GM11168 (cell line): ENCODE measurements around the gene MIA3.
"Not testable (repeated sequence)": the region's sequence is repeated elsewhere in the genome, so short reads cannot be mapped to it uniquely, and the experiment has no call there.

Experiments
- in situ Hi-C: fragments of 300-500 bp; cut with MboI; formaldehyde crosslinking; loops from one replicate; pipeline ENCODE4 v1.12.0; 2022; ENCODE audit warnings: low sequenced_read_pairs; ENCODE audit not compliant: unreplicated experiment

The MIA3 gene

DNA sequence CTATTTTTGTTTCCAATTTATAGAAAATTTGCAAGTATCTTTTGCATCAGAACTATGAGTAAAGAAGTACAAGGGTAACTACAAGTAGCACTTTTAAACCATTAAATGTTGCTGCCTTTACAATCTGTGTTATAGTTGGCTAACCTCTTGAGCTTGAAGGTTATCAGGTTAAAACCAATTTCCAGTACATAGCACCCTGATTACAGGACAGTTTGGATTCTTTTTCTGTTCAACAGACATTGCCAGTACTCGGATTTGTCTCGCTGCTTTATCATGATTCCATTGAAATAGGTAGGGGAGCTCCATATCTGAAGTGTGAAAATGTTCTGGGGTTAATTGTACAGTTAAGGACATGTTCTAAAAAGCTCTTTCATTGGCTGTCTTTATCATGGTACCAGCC, 40.0 kb downstream of the MIA3 start:
- in situ Hi-C loops = no loop called here

DNA sequence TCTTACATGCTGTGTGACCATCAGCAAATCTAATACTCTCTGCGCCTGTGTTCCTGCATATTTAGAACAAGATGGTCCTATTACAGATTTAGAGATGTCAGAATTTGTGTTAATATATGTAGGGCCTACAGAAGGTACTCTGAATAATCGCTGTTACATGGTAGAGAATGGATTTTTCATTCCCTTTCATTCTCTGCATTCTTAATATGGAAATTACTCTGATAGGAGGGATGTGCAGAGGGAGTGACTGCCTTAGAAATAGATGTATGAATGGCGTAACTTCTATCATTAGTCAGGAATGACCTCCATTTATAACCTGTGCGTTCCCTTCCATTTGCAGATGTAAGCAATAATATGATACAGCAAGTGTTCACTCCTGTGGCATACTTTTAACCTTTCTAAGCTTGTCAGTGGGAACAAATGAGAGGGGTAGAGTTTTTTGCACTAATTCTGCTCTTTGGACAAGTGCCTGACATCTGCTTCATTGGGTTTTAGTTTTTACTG, 45.6 kb downstream of the MIA3 start:
- in situ Hi-C loops = no loop called here

DNA sequence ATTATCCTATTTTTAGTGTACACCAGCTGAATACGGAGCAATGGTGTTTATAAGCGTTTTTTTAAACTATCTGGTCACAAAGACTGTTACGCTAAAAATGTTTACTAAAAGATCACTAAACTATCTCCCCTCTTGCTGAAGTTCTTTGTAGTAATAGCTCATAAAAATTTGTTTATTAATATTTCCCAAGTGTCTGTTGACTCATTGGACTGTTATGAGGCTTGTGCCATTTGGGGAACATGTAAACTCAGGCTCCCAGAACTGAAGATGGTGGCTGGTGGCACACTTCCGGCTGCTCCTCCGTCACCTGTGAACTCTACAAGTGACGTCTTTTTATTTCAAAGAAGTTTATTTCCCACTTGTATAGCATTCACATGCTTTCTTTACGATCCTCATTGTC, 48.1 kb downstream of the MIA3 start:
- in situ Hi-C loops = no loop called here

DNA sequence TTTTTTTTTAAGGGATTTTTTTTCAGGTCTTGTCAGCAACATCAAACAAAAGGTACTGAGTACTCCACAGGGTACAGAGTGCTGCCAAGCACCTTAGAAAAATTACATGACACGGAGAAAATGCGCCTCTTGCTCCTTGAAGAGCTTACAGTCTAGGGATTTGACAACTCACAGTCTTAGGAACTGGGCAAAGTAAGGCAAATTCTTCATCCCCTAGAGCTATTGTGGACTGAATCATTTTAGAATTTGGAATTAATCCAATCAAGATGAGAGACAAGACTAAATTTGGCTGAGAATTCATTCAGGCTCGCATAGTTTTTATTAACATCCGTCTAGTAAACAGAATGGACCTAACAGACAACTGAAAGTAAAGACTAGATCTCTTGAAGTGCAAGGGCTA, 50.3 kb downstream of the MIA3 start:
- in situ Hi-C loops = not testable (repeated sequence)

DNA sequence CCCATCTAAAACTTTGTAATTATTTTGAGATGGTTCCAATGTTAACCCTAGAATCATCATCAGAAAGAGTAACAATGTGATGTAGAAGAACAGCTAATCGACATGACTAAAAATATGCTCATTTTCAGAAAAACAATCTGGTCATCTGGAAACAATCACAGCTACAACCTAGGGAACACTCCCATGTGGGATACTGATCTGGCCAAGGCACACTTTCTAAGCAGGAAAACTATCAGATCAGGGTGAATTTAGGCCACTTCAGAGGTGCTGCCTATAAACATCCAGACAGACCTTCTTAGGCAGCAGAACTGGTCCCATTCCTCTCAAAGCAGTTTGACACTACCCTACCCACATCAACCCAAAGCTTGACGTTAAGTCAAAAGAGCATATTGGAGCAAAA, 51.2 kb downstream of the MIA3 start:
- in situ Hi-C loops = not testable (repeated sequence)

DNA sequence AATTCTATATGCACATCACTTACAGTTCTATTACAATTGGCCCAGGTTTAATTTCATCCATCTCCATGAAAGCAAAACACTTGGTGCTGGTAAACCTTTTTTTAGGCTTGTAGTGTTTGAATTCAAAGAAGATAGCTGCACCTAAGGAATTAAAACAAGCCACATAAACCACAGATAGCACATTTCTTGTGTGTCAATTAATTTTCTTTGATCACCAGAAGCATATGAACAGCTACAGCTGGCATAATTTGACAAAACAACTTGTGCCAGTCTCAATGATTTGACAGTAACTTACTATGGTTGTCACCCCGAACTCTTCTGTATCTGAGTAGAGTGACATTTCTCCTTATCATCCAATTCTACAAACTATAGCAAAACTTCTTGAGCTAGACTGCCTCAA, 52.2 kb downstream of the MIA3 start:
- in situ Hi-C loops = no loop called here

DNA sequence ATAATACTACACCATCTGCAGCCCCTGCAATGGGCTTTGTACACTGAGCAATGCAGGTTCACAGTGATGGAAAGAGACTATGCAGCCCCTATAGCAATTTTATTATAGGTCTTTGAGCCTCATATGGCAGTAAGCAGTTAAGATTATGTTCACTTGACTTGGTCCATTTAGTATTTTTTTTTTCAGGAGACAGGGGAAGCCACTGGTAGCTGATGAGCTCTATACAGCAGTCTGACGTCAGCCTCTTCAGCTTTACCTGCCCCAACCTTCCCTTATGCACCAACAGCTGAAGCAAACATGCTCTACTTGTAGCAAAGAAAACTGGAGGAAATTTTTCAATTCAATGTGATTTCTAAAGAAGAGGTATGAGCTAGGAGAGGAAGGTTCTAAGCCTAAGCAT, 62.2 kb downstream of the MIA3 start:
- in situ Hi-C loops = no loop called here

DNA sequence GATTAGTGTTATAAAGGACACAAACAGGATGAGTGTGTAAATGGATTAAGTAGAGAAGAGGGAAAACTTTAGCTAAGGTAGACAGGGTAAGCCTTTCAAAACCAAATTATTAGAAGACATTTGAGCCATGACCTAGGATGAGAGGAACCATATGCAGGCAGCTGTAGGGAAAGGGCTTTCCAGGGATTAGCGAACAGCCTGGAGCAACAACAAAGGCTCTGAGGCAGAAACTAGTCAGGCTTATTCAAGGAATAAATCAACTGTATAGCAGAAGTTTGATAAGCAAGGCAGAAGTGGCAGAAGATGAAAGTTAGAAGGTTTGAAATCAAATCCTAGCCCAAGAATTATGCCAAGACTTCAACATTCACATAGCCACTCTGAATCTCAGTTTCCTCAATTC, 73.1 kb downstream of the MIA3 start:
- in situ Hi-C loops = no loop called here

DNA sequence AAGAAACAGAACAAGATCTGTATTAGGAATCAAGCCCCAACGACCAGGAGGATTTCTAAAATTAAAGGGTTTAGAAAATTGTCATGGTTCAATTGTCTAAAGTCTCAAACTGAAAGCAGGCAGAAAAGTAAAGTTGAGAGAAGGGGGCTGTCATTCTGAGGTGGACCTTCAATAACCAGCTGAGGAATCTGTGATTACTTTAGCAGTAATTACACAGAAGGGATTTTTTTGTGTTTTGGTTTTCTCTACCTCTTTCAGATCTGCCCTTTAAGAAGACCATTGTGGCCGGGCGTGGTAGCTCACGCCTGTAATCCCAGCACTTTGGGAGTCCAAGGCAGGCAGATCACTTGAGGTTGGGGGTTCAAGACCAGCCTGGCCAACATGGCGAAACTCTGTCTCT, 77.0 kb downstream of the MIA3 start:
- in situ Hi-C loops = no loop called here

DNA sequence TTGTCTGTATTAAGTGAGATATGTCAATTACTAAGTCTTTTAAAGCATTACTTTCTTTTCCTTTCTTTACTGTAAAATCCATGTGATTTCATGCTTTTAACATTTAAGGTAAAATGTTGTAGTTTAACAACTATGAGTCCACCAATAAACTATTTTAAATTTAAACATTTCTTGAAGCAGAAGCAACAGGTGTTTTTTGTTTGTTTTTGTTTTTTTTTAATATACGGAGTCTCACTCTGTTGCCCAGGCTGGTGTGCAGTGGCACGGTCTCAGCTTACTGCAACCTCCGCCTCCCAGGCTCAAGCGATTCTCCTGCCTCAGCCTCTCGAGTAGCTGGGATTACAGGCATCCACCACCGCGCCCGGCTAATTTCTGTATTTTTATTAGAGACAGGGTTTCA, 78.8 kb downstream of the MIA3 start:
- in situ Hi-C loops = no loop called here

DNA sequence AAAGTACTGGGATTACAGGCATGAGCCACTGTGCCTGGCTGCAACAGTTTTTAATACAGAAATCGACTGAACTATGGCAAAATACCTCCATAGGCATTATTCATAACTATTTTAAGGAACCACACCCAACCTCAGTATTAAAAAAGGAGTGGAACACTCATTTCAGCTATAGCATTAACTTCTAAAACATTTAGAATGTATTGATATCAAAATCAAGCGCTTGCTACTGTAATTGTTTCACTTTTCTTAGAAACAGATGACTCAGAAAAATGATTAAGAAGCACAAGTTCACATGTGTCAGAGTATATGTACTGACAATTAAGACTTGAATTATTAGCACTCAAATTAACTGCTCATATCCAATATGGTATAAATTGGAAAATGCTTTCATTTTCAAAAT, 79.3 kb downstream of the MIA3 start:
- in situ Hi-C loops = no loop called here

DNA sequence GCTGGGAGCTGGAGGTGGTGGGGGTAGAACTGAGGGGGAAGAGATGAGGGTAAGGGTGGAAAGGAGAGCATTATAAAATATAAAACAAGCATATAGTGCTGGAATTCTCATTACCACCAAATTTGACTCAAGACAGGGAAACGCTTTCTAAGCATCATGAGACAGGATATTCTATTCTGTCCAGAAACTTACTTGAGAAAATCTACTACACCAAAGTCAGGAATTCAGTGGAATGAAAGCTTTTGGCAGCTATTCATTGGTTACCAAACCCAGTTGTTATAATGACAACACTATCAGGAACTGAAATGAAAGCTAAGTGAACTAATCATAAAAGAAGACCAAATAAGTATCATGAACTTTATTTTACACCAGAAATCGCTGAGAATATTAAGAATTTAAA, 79.9 kb downstream of the MIA3 start:
- in situ Hi-C loops = no loop called here

DNA sequence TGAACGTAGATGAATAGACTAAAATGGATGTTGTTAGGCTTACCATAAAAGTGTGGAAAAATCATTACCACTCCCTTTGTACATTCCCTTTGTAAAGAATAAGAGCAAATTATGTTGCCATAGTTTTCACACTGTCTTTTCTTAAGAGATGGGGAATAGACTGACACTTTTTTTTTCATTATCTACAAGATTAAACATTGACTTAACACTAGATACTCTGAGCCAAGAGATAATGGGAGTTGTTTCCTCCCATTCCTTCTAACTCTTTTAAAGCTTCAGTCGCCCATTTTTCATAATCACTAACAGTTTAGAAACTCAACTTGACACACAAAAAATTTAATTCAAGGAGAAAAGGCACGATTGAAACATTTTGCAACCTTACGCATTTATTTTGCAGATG, 84.3 kb downstream of the MIA3 start:
- in situ Hi-C loops = no loop called here

DNA sequence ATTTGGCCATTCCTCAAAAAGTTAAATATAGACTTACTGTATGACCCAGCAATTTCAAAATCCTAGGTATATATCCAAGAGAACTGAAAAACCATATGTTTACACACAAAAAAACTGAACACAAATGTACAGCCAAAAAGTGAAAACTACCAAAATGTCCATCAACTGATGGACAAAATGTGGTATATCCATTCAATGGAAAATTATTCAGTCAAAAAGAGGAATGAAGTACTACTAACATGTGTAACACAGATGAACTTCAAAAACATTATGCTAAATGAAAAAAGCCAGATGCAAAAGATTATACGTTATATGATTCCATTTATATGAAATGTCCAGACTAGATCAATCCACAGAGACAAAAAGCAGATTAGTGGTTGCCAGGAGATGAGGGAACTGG, 86.4 kb downstream of the MIA3 start:
- in situ Hi-C loops = no loop called here

DNA sequence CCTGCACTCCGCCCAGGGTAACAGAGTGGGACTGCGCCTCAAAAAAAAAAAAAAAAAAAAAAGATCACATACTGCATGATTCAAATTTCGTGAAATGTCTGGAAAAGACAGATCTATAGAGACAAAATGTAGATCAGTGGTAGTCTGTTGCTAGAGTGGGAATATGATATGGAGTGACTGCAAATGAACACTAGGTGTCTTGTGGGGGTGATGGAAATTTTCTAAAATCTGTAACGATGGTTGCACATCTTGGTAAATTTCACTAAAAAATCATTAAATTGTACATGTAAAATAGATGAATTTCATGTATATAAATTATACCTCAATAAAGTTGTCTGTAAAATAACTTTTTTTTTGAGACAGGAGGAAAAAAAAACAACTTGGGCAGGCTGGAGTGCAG, 88.9 kb downstream of the MIA3 start:
- in situ Hi-C loops = no loop called here

DNA sequence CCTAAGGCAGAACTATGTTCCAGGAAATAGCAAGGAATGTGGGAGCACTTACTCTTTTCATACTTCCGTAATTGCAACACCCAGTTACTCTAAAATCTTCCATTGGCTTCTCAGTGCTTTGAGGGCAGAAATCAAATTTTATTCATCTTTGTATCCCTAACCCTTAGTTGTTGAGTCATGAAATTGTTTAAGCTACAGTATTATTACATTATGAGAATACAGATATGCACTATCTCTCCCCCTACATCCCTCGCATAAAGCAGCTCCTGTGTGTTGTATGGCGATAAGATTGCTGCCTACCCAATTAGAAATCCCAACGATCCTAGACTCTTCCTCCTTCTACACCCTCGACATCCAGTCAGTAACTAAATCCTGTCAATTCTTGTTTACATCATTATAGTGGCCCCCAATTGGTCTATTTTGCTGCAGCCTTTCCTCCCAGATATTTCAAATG, 91.8 kb downstream of the MIA3 start:
- in situ Hi-C loops = no loop called here

DNA sequence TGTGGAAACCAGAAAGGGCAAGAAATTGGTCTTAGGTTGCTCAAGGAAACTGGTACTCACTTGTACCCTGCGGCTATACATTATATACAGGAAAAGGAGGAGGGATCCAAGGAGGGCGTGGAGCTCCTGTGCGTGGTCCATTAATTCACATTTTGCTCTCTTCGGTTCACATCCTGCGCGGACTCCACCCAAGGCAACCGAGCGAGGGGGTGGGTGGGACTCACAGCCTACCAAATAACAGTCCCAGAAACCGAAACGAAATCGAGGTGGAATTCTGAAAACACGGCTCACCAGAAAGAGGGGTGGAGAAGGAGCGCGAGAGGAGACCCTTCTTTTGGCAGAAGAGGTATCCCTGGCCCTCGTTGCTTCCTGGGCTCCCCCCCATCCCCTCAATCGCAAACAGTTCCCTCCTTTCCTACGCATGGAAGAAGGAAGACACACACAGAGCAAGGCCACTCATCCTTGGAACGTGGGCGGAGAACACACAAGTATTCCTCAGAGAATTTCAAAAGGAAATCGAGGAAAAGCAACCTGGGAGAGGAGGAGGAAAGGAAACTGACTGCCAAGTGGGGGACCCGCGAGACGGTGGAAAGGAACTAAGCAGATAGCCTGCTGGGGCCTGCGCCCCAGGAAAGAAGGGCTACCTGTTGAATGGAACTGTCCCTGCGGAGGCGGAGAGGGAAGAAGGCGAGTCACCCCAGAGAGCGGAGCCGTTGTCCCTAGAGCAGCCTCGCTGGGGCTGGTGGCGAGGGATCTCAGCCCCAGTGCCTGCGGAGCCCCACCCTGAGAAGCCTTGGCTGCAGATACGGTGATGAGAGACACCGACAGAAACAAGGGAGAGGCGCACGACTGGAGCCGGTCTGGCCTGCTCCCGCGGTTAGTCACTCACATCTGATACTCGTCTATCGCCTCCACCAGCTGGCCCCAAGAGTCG, 93.7 kb downstream of the MIA3 start:
- in situ Hi-C loops = no loop called here

DNA sequence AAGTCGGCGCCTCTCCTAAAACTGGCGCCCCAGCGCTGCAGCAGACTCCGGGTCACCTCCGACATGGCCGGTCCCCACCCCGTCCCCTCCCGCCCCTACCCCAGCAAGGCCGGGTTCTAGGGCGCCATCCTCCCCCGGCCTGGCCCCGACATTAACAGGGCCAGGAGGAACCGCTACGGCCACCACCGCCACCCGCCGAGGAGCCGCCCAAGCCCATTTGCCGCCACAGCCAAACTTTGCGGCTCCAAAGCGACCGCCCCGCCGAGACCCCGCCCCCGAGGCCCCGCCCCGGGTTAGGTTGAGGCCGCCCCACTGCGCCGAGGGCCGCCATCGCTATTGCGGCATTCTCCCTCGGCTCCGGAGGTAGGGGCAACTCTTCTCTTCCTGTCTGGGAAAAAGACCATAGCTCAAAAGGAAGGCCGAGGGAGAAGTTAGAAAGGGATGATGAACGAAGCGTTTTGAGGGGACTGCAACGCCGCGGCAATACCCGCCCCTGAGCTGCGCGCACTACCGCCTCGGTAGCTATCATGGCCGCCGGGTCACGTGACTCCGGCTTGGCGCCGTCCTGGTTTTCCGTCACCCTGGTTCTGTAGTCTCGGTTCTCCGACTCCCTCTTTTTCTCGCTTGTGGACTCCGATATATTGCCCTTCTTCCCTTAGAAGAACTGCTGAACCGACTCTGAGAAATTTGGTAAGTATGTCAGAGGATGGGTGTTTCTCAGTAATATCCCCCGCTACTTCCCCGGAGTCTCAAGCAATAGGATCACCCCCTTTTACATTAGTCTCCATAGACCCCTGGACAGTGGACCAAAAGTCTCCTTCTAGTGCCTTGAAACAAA, 94.6 kb downstream of the MIA3 start, which contains the start of the genes AIDA and BROX:
Gene AIDA (minus strand): TSS at position 239 of the 838 bp plus-strand sequence. CDS start 174 bp downstream, at position 65.
Gene BROX (plus strand): TSS at position 312 of the 838 bp plus-strand sequence. CDS start 3,136 bp downstream, outside the sequence.
- in situ Hi-C loops = no loop called here

DNA sequence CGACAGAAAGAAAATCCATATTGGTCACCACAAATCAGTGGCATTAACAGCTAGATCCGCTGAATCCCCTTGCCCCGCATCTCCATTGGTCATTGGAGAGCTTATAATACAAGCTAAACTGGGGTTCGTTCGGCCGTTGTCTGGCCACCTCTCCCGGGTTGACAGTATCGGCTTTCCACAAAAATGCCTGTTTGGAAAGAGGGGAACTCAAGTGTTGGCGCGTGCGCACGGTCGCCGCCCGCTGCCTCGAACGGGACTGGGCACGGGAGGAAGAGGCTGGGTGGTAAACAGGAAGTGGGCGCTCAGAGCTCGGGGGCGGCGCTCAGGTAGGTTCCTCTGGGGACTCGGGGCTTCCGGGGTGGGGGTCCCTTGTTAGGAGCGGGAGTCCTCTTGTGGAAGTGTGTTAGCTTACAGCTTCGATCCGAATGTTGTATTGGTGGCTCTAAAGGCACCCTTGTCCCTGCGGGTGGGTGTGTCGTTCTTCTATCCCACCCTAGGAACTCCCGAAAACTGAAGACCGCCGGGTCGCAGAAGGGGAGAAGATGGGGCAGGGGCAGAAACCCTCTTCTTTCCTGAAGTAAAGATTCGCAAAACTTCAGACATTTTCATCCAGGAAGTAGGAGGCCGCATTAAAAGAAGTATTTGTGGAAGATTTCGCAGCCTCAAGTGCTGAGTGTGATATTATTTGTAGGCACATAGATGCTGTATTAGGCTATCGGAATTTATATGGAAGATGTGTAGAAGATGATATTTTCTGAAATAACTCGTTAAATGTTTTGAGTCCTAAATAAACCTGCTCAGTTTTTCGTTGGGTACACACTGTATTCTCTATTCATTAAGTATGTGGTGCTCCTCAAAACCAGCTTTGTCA, 95.4 kb downstream of the MIA3 start:
- in situ Hi-C loops = no loop called here

DNA sequence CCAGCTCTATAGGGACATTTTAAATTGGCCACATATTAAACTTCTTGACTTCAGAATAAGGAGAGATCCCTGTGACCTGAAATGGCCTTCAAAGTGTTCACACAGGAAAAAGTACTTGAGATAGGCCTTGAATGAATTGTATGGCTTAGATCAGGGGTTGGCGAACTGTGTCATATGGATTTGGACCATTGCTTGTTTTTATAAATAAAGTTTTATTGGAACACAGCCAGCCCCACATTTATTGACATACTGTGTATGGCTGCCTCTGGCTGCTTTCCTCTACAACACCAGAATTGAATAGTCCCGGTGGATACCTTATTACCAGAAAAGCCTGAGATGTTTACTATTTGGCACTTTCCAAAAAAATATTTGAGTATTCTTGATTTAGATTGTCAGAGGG, 98.5 kb downstream of the MIA3 start:
- in situ Hi-C loops = no loop called here
